Spinal cord (tissue), 10 donors: Measurements from ENCODE around the gene RNF145. TPM values are rescaled to one million over a fixed set of nuclear protein-coding genes. Genes with fewer than 3 reads are reported as not detected.
A peak's percentile ranks its signal among the peaks of the same experiment; 100 is the strongest.

Experiments
- DNase-seq, 6 donors: peaks; one replicate each; pipeline versions ENCODE4 v3.0.0 to v3.0.0-alpha.2; 2013 to 2015; ENCODE audit warnings: low spot score in 6 of 6, low read depth in 4 of 6
- H3K27ac ChIP-seq: one replicate; pipeline ENCODE4 v1.5.1; 2013; ENCODE audit warnings: low read depth, low read length, control low read depth
- H3K27me3 ChIP-seq: one replicate; pipeline ENCODE4 v1.6.1; 2013; ENCODE audit warnings: low read length; ENCODE audit not compliant: control insufficient read depth, insufficient read depth
- H3K36me3 ChIP-seq: one replicate; pipeline ENCODE4 v1.6.1; 2013; ENCODE audit warnings: low read length; ENCODE audit not compliant: control insufficient read depth, insufficient read depth
- H3K4me1 ChIP-seq: one replicate; pipeline ENCODE4 v1.6.1; 2013; ENCODE audit warnings: low read length; ENCODE audit not compliant: control insufficient read depth, insufficient read depth
- H3K4me3 ChIP-seq: one replicate; pipeline ENCODE4 v1.5.1; 2013; ENCODE audit warnings: low read depth, low read length, control low read depth
- H3K9me3 ChIP-seq: one replicate; pipeline ENCODE4 v1.6.1; 2013; ENCODE audit warnings: low read length; ENCODE audit not compliant: control insufficient read depth, insufficient read depth
- WGBS: methylation state at CpG from one replicate; pipeline ENCODE4 v1.1.5; 2013; ENCODE audit warnings: missing lambda C conversion rate; ENCODE audit not compliant: insufficient coverage; 5-methylcytosine and 5-hydroxymethylcytosine counted together
- polyA plus RNA-seq, 2 donors: library from polyadenylated mRNA; unstranded; fragments of 120-200 nt; gene quantifications; one replicate each; pipeline ENCODE4 v1.2.1, GENCODE V29; 2013; ENCODE audit not compliant: insufficient read length in 2 of 2
- total RNA-seq, 2 donors: library from RNA; depleted of rRNA in 1 of 2; stranded (reverse); fragments of 120-200 nt in 1 of 2; fragments of >200 nt in 1 of 2; gene quantifications; one replicate each; pipeline versions ENCODE4 v1.2.3 to v1.2.4, GENCODE V29; 2013 to 2014
- donor health status: healthy.

RNF145 gene
- total and polyA plus RNA-seq, 4 donors: 52.2 to 105 (median 85.6) TPM

GRCh38 chr5:159184858-159185381 lies 24.4 kb downstream of the RNF145 start:
- Histone ChIP-seq H3K4me3 (no peak overlapping the region), H3K9me3 (no peaks in the 10 kb centered on the region), H3K27ac (no peak overlapping the region), H3K27me3 (no peaks in the 10 kb centered on the region), H3K4me1 (no peaks in the 10 kb centered on the region), H3K36me3 (no peaks in the 10 kb centered on the region)
- DNase-seq: no peak
- WGBS: 67% methylated on average over 3 of the region's 4 CpGs

- DNase-seq: no peak
- no peak overlapping the region for H3K27ac ChIP-seq
- H3K36me3 ChIP-seq: no peaks in the 10 kb centered on the region
- WGBS: no CpG with 5 or more reads among the region's 3 CpGs
- H3K4me1 ChIP-seq: no peaks in the 10 kb centered on the region
- H3K27me3 ChIP-seq: no peaks in the 10 kb centered on the region
- no peak overlapping the region for H3K4me3 ChIP-seq
- H3K9me3 ChIP-seq: no peaks in the 10 kb centered on the region
These were observed 25.1 kb downstream of the RNF145 start for GRCh38 chr5:159184236-159184635.

GRCh38 chr5:159183247-159183646 lies 26.1 kb downstream of the RNF145 start:
- Histone ChIP-seq H3K27me3 (no peaks in the 10 kb centered on the region), H3K4me1 (no peaks in the 10 kb centered on the region), H3K36me3 (no peaks in the 10 kb centered on the region), H3K9me3 (no peaks in the 10 kb centered on the region), H3K27ac (peak overlapping the region; percentile 10), H3K4me3 (no peak overlapping the region)
- no peak for DNase-seq
- WGBS: no CpG with 5 or more reads among the region's 1 CpG

GRCh38 chr5:159182691-159183090 lies 26.7 kb downstream of the RNF145 start:
- Histone ChIP-seq H3K36me3 (no peaks in the 10 kb centered on the region), H3K4me3 (no peak overlapping the region), H3K27ac (peak overlapping the region; percentile 10), H3K27me3 (no peaks in the 10 kb centered on the region), H3K9me3 (no peaks in the 10 kb centered on the region), H3K4me1 (no peaks in the 10 kb centered on the region)
- peak in 1 of 6 donors; percentile 10 for DNase-seq
- WGBS: no CpG with 5 or more reads among the region's 1 CpG

- no peaks in the 10 kb centered on the region for H3K9me3 ChIP-seq
- DNase-seq: no peak
- no peaks in the 10 kb centered on the region for H3K27me3 ChIP-seq
- H3K27ac ChIP-seq: no peak overlapping the region
- H3K4me3 ChIP-seq: no peak overlapping the region
- no peaks in the 10 kb centered on the region for H3K4me1 ChIP-seq
- no CpG with 5 or more reads among the region's 4 CpGs for WGBS
- H3K36me3 ChIP-seq: no peaks in the 10 kb centered on the region
These were observed 27.7 kb downstream of the RNF145 start for GRCh38 chr5:159181651-159182050.

- no peak overlapping the region for H3K27ac ChIP-seq
- no peak overlapping the region for H3K4me3 ChIP-seq
- H3K9me3 ChIP-seq: no peaks in the 10 kb centered on the region
- H3K27me3 ChIP-seq: no peaks in the 10 kb centered on the region
- DNase-seq: no peak
- H3K4me1 ChIP-seq: no peaks in the 10 kb centered on the region
- no peaks in the 10 kb centered on the region for H3K36me3 ChIP-seq
These were observed 28.2 kb downstream of the RNF145 start for GRCh38 chr5:159181152-159181551.

GRCh38 chr5:159179529-159180305 lies 29.6 kb downstream of the RNF145 start:
- Histone ChIP-seq H3K27ac (peak overlapping the region; percentile 47), H3K9me3 (no peaks in the 10 kb centered on the region), H3K4me1 (no peaks in the 10 kb centered on the region)

GRCh38 chr5:159178978-159179377 lies 30.4 kb downstream of the RNF145 start:
- WGBS: no CpG with 5 or more reads among the region's 2 CpGs
- Histone ChIP-seq H3K9me3 (no peaks in the 10 kb centered on the region), H3K36me3 (no peaks in the 10 kb centered on the region), H3K27me3 (no peaks in the 10 kb centered on the region), H3K4me3 (no peak overlapping the region), H3K27ac (peak overlapping the region; percentile 67), H3K4me1 (no peaks in the 10 kb centered on the region)
- DNase-seq: peak in 1 of 6 donors; percentile 16

More at GRCh38 chr5:159179529-159180305, 29.6 kb downstream of the RNF145 start:
- Histone ChIP-seq H3K36me3 (no peaks in the 10 kb centered on the region), H3K27me3 (no peaks in the 10 kb centered on the region), H3K4me3 (no peak overlapping the region)
- WGBS: 100% methylated on average over 1 of the region's 3 CpGs
- DNase-seq: no peak

GRCh38 chr5:159175547-159175946 lies 33.8 kb downstream of the RNF145 start:
- Histone ChIP-seq H3K4me3 (no peak overlapping the region), H3K9me3 (no peaks in the 10 kb centered on the region), H3K27ac (no peak overlapping the region), H3K36me3 (peaks cover 3% of the 10 kb centered on the region), H3K4me1 (no peaks in the 10 kb centered on the region), H3K27me3 (no peaks in the 10 kb centered on the region)
- 33% methylated on average over 1 of the region's 1 CpG for WGBS
- DNase-seq: no peak

GRCh38 chr5:159174511-159175168 lies 34.7 kb downstream of the RNF145 start:
- peaks cover 3% of the 10 kb centered on the region for H3K36me3 ChIP-seq
- no peaks in the 10 kb centered on the region for H3K4me1 ChIP-seq
- H3K4me3 ChIP-seq: no peak overlapping the region
- H3K27ac ChIP-seq: no peak overlapping the region
- no peaks in the 10 kb centered on the region for H3K27me3 ChIP-seq
- no peak for DNase-seq
- H3K9me3 ChIP-seq: no peaks in the 10 kb centered on the region
